GM12878 (cell line): ENCODE results near the gene LRRC23. TPM values are rescaled to one million over a fixed set of nuclear protein-coding genes. Genes with fewer than 3 reads are reported as not detected.

Experiments used
- ATAC-seq: fragments of 200-7000 bp; cut with Tn5 transposase; 3 replicates; pipeline ENCODE4 v1.9.1; 2020; ENCODE audit warnings: mild to moderate bottlenecking, moderate library complexity
- BruUV-seq: library from RNA; stranded (reverse); fragments of 400-500 nt; replicated peaks from 2 replicates; lab custom pipeline; 2021; lab: Mats Ljungman, UMichigan
- CTCF ChIA-PET: fragments of 300-600 bp; sonication (Branson Sonifier 250); formaldehyde crosslinking; extraction: SDS; loops from one replicate; lab custom pipeline; 2021; ENCODE audit warnings: inconsistent platforms; lab: Yijun Ruan, JAX
- POLR2A ChIA-PET: fragments of 350-600 bp; formaldehyde crosslinking; extraction: SDS; loops from one replicate; lab custom pipeline; 2021; ENCODE audit warnings: inconsistent platforms; lab: Charles Lee
- RAD21 ChIA-PET: fragments of 300-600 bp; sonication (Branson Sonifier 250); formaldehyde crosslinking; loops from one replicate; lab custom pipeline; 2023; ENCODE audit warnings: antibody characterized with exemption; ENCODE audit not compliant: unreplicated experiment; lab: Charles Lee
- SMC1A ChIA-PET: fragments of 300-600 bp; sonication (Branson Sonifier 250); formaldehyde crosslinking; loops from one replicate; lab custom pipeline; 2023; ENCODE audit not compliant: unreplicated experiment, uncharacterized antibody; lab: Charles Lee
- DNase-seq: peaks from one replicate; pipeline ENCODE4 v3.0.0-alpha.2; 2011; ENCODE audit warnings: low read depth, low spot score
- FAIRE-seq: peaks from 3 replicates; lab custom pipeline; 2011; peaks lifted over from hg19 to GRCh38; lab: Jason Lieb, UNC
- H2AFZ ChIP-seq: 2 replicates; pipeline ENCODE4 v1.6.0; 2011; ENCODE audit warnings: low read depth, low read length, control low read depth; ENCODE audit not compliant: control insufficient read depth
- H3K27ac ChIP-seq: 2 replicates; pipeline ENCODE4 v1.5.1; 2011; ENCODE audit warnings: control low read depth; ENCODE audit not compliant: control insufficient read depth, insufficient read depth
- H3K27me3 ChIP-seq, 2 experiments: replicated peaks in 1 of 2; 2 replicates each; pipeline versions ENCODE4 v1.6.0 to v1.6.1; 2011; ENCODE audit warnings: low read length in 1 of 2; ENCODE audit not compliant: control insufficient read depth in 2 of 2, insufficient read depth in 2 of 2
- H3K36me3 ChIP-seq, 2 experiments: 2 replicates each; pipeline ENCODE4 v1.5.1; 2011; ENCODE audit warnings: low read length in 1 of 2; ENCODE audit not compliant: control insufficient read depth in 2 of 2, insufficient read depth in 2 of 2
- H3K4me1 ChIP-seq: 2 replicates; pipeline ENCODE4 v1.6.1; 2011; ENCODE audit warnings: mild to moderate bottlenecking, low read length, moderate library complexity, mixed read lengths; ENCODE audit not compliant: control insufficient read depth, insufficient read depth
- H3K4me2 ChIP-seq: 2 replicates; pipeline ENCODE4 v1.6.0; 2011; ENCODE audit warnings: control low read depth; ENCODE audit not compliant: control insufficient read depth, insufficient read depth
- H3K4me3 ChIP-seq: fragments of 200-600 bp; sonication (generic); 2 replicates; pipeline ENCODE4 v1.5.1; 2016
- H3K79me2 ChIP-seq: 2 replicates; pipeline ENCODE4 v1.6.0; 2011; ENCODE audit warnings: low read length; ENCODE audit not compliant: control insufficient read depth, insufficient read depth
- H3K9ac ChIP-seq: 2 replicates; pipeline ENCODE4 v1.8.0; 2011; ENCODE audit warnings: low read length, control low read depth, mixed read lengths; ENCODE audit not compliant: control insufficient read depth, insufficient read depth
- H3K9me3 ChIP-seq: replicated peaks from 3 replicates; pipeline ENCODE4 v1.5.1; 2011; ENCODE audit warnings: mild to moderate bottlenecking, low read length; ENCODE audit not compliant: control insufficient read depth, insufficient read depth
- H4K20me1 ChIP-seq: 2 replicates; pipeline ENCODE4 v1.6.0; 2011; ENCODE audit not compliant: control insufficient read depth, insufficient read depth
- ATF3 ChIP-seq: IDR thresholded peaks from 2 replicates; pipeline ENCODE4 v1.6.1; 2011; ENCODE audit warnings: low read depth, mild to moderate bottlenecking, low read length, moderate library complexity, borderline replicate concordance; ENCODE audit errors: extremely low read depth
- CUX1 ChIP-seq: IDR thresholded peaks from 2 replicates; pipeline ENCODE4 v1.6.1; 2012; ENCODE audit warnings: improper control_type of control experiment, low read depth, low read length; ENCODE audit not compliant: insufficient replicate concordance
- E2F4 ChIP-seq: IDR thresholded peaks from 2 replicates; pipeline ENCODE4 v1.6.1; 2012; ENCODE audit warnings: low read depth, low read length, improper control_type of control experiment
- HDAC6 ChIP-seq: fragments of 200-600 bp; sonication (generic); IDR thresholded peaks from one replicate; pipeline ENCODE4 v1.8.0; 2017; ENCODE audit warnings: antibody characterized with exemption; ENCODE audit not compliant: unreplicated experiment
- MAX ChIP-seq: IDR thresholded peaks from 2 replicates; pipeline ENCODE4 v1.6.1; 2012; ENCODE audit warnings: low read depth, low read length, improper control_type of control experiment
- NFXL1 ChIP-seq: fragments of 450-650 bp; IDR thresholded peaks from 2 replicates; pipeline ENCODE4 v1.6.1; 2017; ENCODE audit warnings: antibody characterized with exemption, mild to moderate bottlenecking, borderline replicate concordance
- RAD51 ChIP-seq: fragments of 450-650 bp; IDR thresholded peaks from 2 replicates; pipeline ENCODE4 v1.6.1; 2016; ENCODE audit warnings: moderate library complexity, mild to moderate bottlenecking, inconsistent platforms
- RELB ChIP-seq: fragments of 450-650 bp; IDR thresholded peaks from 2 replicates; pipeline ENCODE4 v1.6.1; 2017; ENCODE audit warnings: low read depth, mild to moderate bottlenecking, moderate library complexity
- RUNX3 ChIP-seq: IDR thresholded peaks from 2 replicates; pipeline ENCODE4 v1.6.1; 2012; ENCODE audit warnings: low read length, inconsistent platforms
- WGBS: methylation state at CpG from one replicate; pipeline ENCODE4 v1.1.6; 2016; ENCODE audit warnings: low lambda C conversion rate; ENCODE audit not compliant: insufficient replicate concordance, insufficient coverage; ENCODE audit errors: missing lambda C conversion rate; 5-methylcytosine and 5-hydroxymethylcytosine counted together
- in situ Hi-C: fragments of 300-500 bp; cut with MboI; formaldehyde crosslinking; loops from 9 replicates; pipeline ENCODE4 v1.14.3; 2018; ENCODE audit warnings: mixed read lengths
- intact Hi-C: fragments of 100-400 bp; cut with micrococcal nuclease; formaldehyde crosslinking; loops from one replicate; pipeline ENCODE4 v1.14.2; 2022; ENCODE audit not compliant: unreplicated experiment
- polyA plus RNA-seq, 11 experiments: library from polyadenylated mRNA; depleted of rRNA in 4 of 11; unstranded in 6 of 11; stranded (reverse) in 5 of 11; fragments of >200 nt; fragmentation: Nextera tagmentation in 4 of 11; fragmentation: Illumina TruSeq in 1 of 11; extraction: Ambion mirVana in 4 of 11; extraction: Trizol in 1 of 11; gene quantifications; 1 replicate in 1 of 11; 2 replicates in 10 of 11; pipeline versions ENCODE4 v1.2.1 to v1.2.3, GENCODE V29; 2011 to 2016; ENCODE audit warnings: inconsistent platforms in 2 of 11, missing spikeins in 2 of 11, low read depth in 1 of 11
- total RNA-seq, 4 experiments: library from RNA; depleted of rRNA in 3 of 4; stranded (reverse); fragments of >200 nt in 3 of 4; fragmentation: Illumina TruSeq in 1 of 4; extraction: Trizol in 1 of 4; gene quantifications; 2 replicates each; pipeline versions ENCODE4 v1.2.1 to v1.2.3, GENCODE V29; 2013 to 2021
- TF ChIP-seq, protein P1 (sequence below): fragments of 450-650 bp; IDR thresholded peaks from 2 replicates; pipeline ENCODE4 v1.6.1; 2016; ENCODE audit warnings: mild to moderate bottlenecking

Gene LRRC23
- total and polyA plus RNA-seq, 10 of the 15 experiments (the other 5 are each of a cell fraction or from before 2014, with no cell fraction given) = 1.4 to 6.9 (median 3.4) TPM

GRCh38 chr12:6951551-6952120 lies 47.0 kb downstream of the LRRC23 start:
- in situ Hi-C loops = loop anchor here (25.0 kb wide), 1 partner anchor 1686 kb away; no protein-coding TSS in a partner anchor
- FAIRE-seq (no peak), DNase-seq (no peak), ATAC-seq (peak; percentile 10)
- ChIA-PET CTCF (interaction anchor here (0.8 to 11.6 kb wide), 6 partner anchors 8 to 100 kb away, joined by 3 to 645 read pairs (median 4); partner anchors contain the start of genes C12orf57, CDCA3 and RNU7-1), POLR2A (interaction anchor here (0.6 to 17.8 kb wide), 7 partner anchors 8 to 324 kb away, joined by 3 to 524 read pairs (median 6); partner anchors contain the start of genes C12orf57, LRRC23, RNU7-1 and TPI1), RAD21 (interaction anchor here (1.1 to 3.4 kb wide), 6 partner anchors 8 to 83 kb away, joined by 3 to 16 read pairs (median 6); partner anchors contain the start of genes C12orf57 and RNU7-1), SMC1A (interaction anchor here (1.6 to 11.6 kb wide), 2 partner anchors 8 to 9 kb away, joined by 6 to 395 read pairs; partner anchors contain the start of genes C12orf57 and RNU7-1)
- TF ChIP-seq ATF3 (no peak), RUNX3 (no peak), RELB (no peak), E2F4 (no peak), MAX (peak; percentile 4; the same call in 1 of the 2 replicates), NFXL1 (no peak), CUX1 (no peak), RAD51 (0 out of 2 replicates have a peak, but pooled peaks have one; percentile 41), HDAC6 (no peak)
- TF ChIP-seq, protein P1, sequence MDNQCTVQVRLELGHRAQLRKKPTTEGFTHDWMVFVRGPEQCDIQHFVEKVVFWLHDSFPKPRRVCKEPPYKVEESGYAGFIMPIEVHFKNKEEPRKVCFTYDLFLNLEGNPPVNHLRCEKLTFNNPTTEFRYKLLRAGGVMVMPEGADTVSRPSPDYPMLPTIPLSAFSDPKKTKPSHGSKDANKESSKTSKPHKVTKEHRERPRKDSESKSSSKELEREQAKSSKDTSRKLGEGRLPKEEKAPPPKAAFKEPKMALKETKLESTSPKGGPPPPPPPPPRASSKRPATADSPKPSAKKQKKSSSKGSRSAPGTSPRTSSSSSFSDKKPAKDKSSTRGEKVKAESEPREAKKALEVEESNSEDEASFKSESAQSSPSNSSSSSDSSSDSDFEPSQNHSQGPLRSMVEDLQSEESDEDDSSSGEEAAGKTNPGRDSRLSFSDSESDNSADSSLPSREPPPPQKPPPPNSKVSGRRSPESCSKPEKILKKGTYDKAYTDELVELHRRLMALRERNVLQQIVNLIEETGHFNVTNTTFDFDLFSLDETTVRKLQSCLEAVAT = peak; percentile 15; the same call in 1 of the 2 replicates
- BruUV-seq = no TSS peak
- Histone ChIP-seq H3K79me2 (peaks cover 82% of the 10 kb centered on the region), H3K4me2 (peak overlapping the region; percentile 99), H3K4me1 (peaks cover 73% of the 10 kb centered on the region), H3K36me3 (peaks cover 6 to 23% of the 10 kb centered on the region in 2 experiments), H3K27me3 (no peaks in the 10 kb centered on the region), H2AFZ (no peak overlapping the region), H3K27ac (peak overlapping the region; percentile 99), H4K20me1 (no peaks in the 10 kb centered on the region), H3K9ac (peak overlapping the region; percentile 99), H3K4me3 (peak overlapping the region; percentile 95), H3K9me3 (no peaks in the 10 kb centered on the region)
- intact Hi-C loops = no loop called here
- WGBS = 2% methylated on average over 19 of the region's 20 CpGs
